ENCODE measurements around the gene NACAD.

Gene NACAD

GRCh38 chr7:45031829-45032228 lies 56.9 kb downstream of the NACAD start:
- no peak for TF ChIP-seq CTCF (conservative IDR thresholded peaks at IDR 0.05)
- H3K27ac ChIP-seq: no peak overlapping the region

Data from VCaP (cell line).